Measurements from ENCODE around the gene TMEM204. TPM values are rescaled to one million over a fixed set of nuclear protein-coding genes. Genes with fewer than 3 reads are reported as not detected.

Gene TMEM204
- polyA plus RNA-seq, 1 of the 3 experiments (the other 2 are of a cell fraction), result 2.3 TPM

GRCh38 chr16:1556254-1556653, 22.8 kb downstream of the TMEM204 start:
- no peaks in the 10 kb centered on the region for H3K9me3 ChIP-seq
- DNase-seq, result no peak
- H3K4me2 ChIP-seq, result no peak overlapping the region
- no peak overlapping the region for H2AFZ ChIP-seq (ENCODE audit: low read depth)
- ChIA-PET POLR2A (no interaction called here), CTCF (no interaction called here)
- H3K27ac ChIP-seq (ENCODE audit: low read depth in 2 of 2, low read length in 1 of 2), result no peak overlapping the region
- H3K9ac ChIP-seq, result no peak overlapping the region
- H3K79me2 ChIP-seq (ENCODE audit: insufficient read depth), result no peaks in the 10 kb centered on the region
- H3K36me3 ChIP-seq (replicated peaks in 1 of 2; ENCODE audit: control insufficient read depth in 1 of 2, insufficient read depth in 2 of 2, low read length in 1 of 2), result peaks cover 18 to 67% of the 10 kb centered on the region in 2 experiments
- 97% methylated on average over 11 of the region's 13 CpGs for WGBS (ENCODE audit: low lambda C conversion rate)
- TF ChIP-seq, protein P1, sequence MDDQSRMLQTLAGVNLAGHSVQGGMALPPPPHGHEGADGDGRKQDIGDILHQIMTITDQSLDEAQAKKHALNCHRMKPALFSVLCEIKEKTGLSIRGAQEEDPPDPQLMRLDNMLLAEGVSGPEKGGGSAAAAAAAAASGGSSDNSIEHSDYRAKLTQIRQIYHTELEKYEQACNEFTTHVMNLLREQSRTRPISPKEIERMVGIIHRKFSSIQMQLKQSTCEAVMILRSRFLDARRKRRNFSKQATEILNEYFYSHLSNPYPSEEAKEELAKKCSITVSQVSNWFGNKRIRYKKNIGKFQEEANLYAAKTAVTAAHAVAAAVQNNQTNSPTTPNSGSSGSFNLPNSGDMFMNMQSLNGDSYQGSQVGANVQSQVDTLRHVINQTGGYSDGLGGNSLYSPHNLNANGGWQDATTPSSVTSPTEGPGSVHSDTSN (IDR thresholded peaks at IDR 0.05), result no peak
- TF ChIP-seq NFIC (IDR thresholded peaks at IDR 0.05; ENCODE audit: borderline replicate concordance), result no peak
- H3K27me3 ChIP-seq (ENCODE audit: insufficient read depth), result no peaks in the 10 kb centered on the region
- H3K9me2 ChIP-seq, result no peaks in the 10 kb centered on the region
- H3F3A ChIP-seq (replicated peaks; ENCODE audit: insufficient read depth), result no peaks in the 10 kb centered on the region
- H4K20me1 ChIP-seq (ENCODE audit: insufficient read depth), result no peaks in the 10 kb centered on the region
- no peaks in the 10 kb centered on the region for H3K4me1 ChIP-seq (ENCODE audit: control insufficient read depth in 1 of 2, insufficient read depth in 2 of 2, low read depth in 1 of 2, low read length in 1 of 2)
- H3K4me3 ChIP-seq (ENCODE audit: low read depth in 2 of 2, low read length in 1 of 2), result no peak overlapping the region

DNA sequence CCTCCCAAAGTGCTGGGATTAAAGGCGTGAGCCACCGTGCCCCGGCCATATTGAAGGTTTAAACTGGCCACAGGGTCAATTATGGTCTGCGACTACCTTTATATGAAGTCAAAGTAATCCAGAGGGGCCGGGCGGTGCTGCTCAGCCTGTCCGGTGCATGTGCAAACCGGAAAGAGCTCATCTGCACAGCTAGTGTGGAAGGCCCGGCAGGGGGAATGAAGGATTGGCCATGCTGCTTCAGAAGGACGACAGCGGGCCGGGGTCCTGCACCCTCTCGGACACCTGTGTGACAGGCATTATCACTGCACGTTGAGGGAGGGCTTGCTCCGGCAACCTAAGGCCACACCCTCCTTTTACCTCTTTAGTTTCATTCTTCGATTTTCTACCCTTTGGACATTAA, 23.6 kb downstream of the TMEM204 start:
- POLR2A ChIA-PET, result no interaction called here

More for the DNA sequence above, 23.6 kb downstream of the TMEM204 start:
- no peaks in the 10 kb centered on the region for H3F3A ChIP-seq (replicated peaks; ENCODE audit: insufficient read depth)
- no peaks in the 10 kb centered on the region for H4K20me1 ChIP-seq (ENCODE audit: insufficient read depth)
- no peaks in the 10 kb centered on the region for H3K27me3 ChIP-seq (ENCODE audit: insufficient read depth)
- no peak for DNase-seq
- H3K4me2 ChIP-seq, result no peak overlapping the region
- WGBS (ENCODE audit: low lambda C conversion rate), result 93% methylated on average over 16 of the region's 16 CpGs
- no peaks in the 10 kb centered on the region for H3K79me2 ChIP-seq (ENCODE audit: insufficient read depth)
- no peaks in the 10 kb centered on the region for H3K9me2 ChIP-seq
- CTCF ChIA-PET, result no interaction called here
- H3K27ac ChIP-seq (ENCODE audit: low read depth in 2 of 2, low read length in 1 of 2), result no peak overlapping the region
- H3K9ac ChIP-seq, result no peak overlapping the region
- peaks cover 23 to 74% of the 10 kb centered on the region in 2 experiments for H3K36me3 ChIP-seq (replicated peaks in 1 of 2; ENCODE audit: control insufficient read depth in 1 of 2, insufficient read depth in 2 of 2, low read length in 1 of 2)
- no peak overlapping the region for H2AFZ ChIP-seq (ENCODE audit: low read depth)
- TF ChIP-seq RFX5 (IDR thresholded peaks at IDR 0.05; ENCODE audit: low read length), result no peak
- no peak for TF ChIP-seq GATA2 (CRISPR knock-in tag; IDR thresholded peaks at IDR 0.05)
- TF ChIP-seq, protein P2, sequence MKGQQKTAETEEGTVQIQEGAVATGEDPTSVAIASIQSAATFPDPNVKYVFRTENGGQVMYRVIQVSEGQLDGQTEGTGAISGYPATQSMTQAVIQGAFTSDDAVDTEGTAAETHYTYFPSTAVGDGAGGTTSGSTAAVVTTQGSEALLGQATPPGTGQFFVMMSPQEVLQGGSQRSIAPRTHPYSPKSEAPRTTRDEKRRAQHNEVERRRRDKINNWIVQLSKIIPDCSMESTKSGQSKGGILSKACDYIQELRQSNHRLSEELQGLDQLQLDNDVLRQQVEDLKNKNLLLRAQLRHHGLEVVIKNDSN (IDR thresholded peaks at IDR 0.05; ENCODE audit: borderline replicate concordance, low read depth), result no peak
- TF ChIP-seq, protein P1 (IDR thresholded peaks at IDR 0.05), result no peak
- TF ChIP-seq, protein P3, sequence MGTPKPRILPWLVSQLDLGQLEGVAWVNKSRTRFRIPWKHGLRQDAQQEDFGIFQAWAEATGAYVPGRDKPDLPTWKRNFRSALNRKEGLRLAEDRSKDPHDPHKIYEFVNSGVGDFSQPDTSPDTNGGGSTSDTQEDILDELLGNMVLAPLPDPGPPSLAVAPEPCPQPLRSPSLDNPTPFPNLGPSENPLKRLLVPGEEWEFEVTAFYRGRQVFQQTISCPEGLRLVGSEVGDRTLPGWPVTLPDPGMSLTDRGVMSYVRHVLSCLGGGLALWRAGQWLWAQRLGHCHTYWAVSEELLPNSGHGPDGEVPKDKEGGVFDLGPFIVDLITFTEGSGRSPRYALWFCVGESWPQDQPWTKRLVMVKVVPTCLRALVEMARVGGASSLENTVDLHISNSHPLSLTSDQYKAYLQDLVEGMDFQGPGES (IDR thresholded peaks at IDR 0.05; ENCODE audit: low read depth, low read length), result no peak
- no peak for TF ChIP-seq EZH2phosphoT487 (IDR thresholded peaks at IDR 0.05; ENCODE audit: borderline replicate concordance, low read depth)
- TF ChIP-seq, protein P4, sequence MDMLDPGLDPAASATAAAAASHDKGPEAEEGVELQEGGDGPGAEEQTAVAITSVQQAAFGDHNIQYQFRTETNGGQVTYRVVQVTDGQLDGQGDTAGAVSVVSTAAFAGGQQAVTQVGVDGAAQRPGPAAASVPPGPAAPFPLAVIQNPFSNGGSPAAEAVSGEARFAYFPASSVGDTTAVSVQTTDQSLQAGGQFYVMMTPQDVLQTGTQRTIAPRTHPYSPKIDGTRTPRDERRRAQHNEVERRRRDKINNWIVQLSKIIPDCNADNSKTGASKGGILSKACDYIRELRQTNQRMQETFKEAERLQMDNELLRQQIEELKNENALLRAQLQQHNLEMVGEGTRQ (IDR thresholded peaks at IDR 0.05; ENCODE audit: borderline replicate concordance, low read depth, low read length), result no peak
- TF ChIP-seq GABPA (IDR thresholded peaks at IDR 0.05; ENCODE audit: low read depth), result no peak
- no peak for TF ChIP-seq MAX (IDR thresholded peaks at IDR 0.05; ENCODE audit: low read depth)
- no peak for TF ChIP-seq RCOR1 (IDR thresholded peaks at IDR 0.05; ENCODE audit: low read length)
- no peak for TF ChIP-seq CHD2 (IDR thresholded peaks at IDR 0.05; ENCODE audit: low read length, partially characterized antibody)
- TF ChIP-seq RXRA (IDR thresholded peaks at IDR 0.05; ENCODE audit: borderline replicate concordance, low read depth), result no peak
- H3K9me3 ChIP-seq, result no peaks in the 10 kb centered on the region
- H3K4me1 ChIP-seq (ENCODE audit: control insufficient read depth in 1 of 2, insufficient read depth in 2 of 2, low read depth in 1 of 2, low read length in 1 of 2), result no peaks in the 10 kb centered on the region
- H3K4me3 ChIP-seq (ENCODE audit: low read depth in 2 of 2, low read length in 1 of 2), result no peak overlapping the region
